Neural cell (in vitro differentiated cells): ENCODE measurements around the gene PAK2. TPM values are rescaled to one million over a fixed set of nuclear protein-coding genes. Genes with fewer than 3 reads are reported as not detected.

Experiments
- H2AFZ ChIP-seq: fragments of 200-600, 300-800 bp; sonication (generic), shearing (Covaris generic); 2 replicates; pipeline ENCODE4 v1.6.0; 2014; ENCODE audit warnings: low read depth, mild to moderate bottlenecking, antibody characterized with exemption, low read length, moderate library complexity
- H3F3A ChIP-seq: fragments of 200-600 bp; shearing (Covaris generic); 2 replicates; pipeline ENCODE4 v1.6.1; 2016; ENCODE audit warnings: mild to moderate bottlenecking, moderate library complexity, mixed read lengths, antibody characterized with exemption, low read length; ENCODE audit not compliant: insufficient read depth, poor library complexity, severe bottlenecking
- H3K27ac ChIP-seq: fragments of 200-600, 300-800 bp; sonication (generic), shearing (Covaris generic); 2 replicates; pipeline ENCODE4 v1.5.1; 2014; ENCODE audit warnings: mild to moderate bottlenecking, low read length, moderate library complexity
- H3K27me3 ChIP-seq: fragments of 300-800, 200-600 bp; sonication (generic), shearing (Covaris generic); 2 replicates; pipeline ENCODE4 v1.6.0; 2014; ENCODE audit warnings: mild to moderate bottlenecking, low read depth, low read length, moderate library complexity; ENCODE audit not compliant: insufficient read depth
- H3K36me3 ChIP-seq: fragments of 300-800, 200-600 bp; sonication (generic), shearing (Covaris generic); 2 replicates; pipeline ENCODE4 v1.5.1; 2014; ENCODE audit warnings: mild to moderate bottlenecking, antibody characterized with exemption, low read length, moderate library complexity; ENCODE audit not compliant: insufficient read depth
- H3K4me2 ChIP-seq: fragments of 300-800, 200-600 bp; sonication (generic), shearing (Covaris generic); 2 replicates; pipeline ENCODE4 v1.6.0; 2014; ENCODE audit warnings: mild to moderate bottlenecking, low read length
- H3K4me3 ChIP-seq: fragments of 300-800, 200-600 bp; sonication (generic), shearing (Covaris generic); 2 replicates; pipeline ENCODE4 v1.5.1; 2014; ENCODE audit warnings: mild to moderate bottlenecking, low read length, moderate library complexity
- H3K79me2 ChIP-seq: fragments of 200-600 bp; shearing (Covaris generic); replicated peaks from 2 replicates; pipeline ENCODE4 v1.6.0; 2014; ENCODE audit warnings: mild to moderate bottlenecking, low read length, moderate library complexity; ENCODE audit not compliant: insufficient read depth
- H3K9ac ChIP-seq: fragments of 300-800, 200-600 bp; sonication (generic), shearing (Covaris generic); 2 replicates; pipeline ENCODE4 v1.6.1; 2016; ENCODE audit warnings: mild to moderate bottlenecking, low read length, mixed read lengths
- H3K9me2 ChIP-seq: fragments of 200-600 bp; shearing (Covaris generic); 2 replicates; pipeline ENCODE4 v1.6.1; 2016; ENCODE audit warnings: mild to moderate bottlenecking, low read length, mixed read lengths; ENCODE audit not compliant: insufficient read depth
- H3K9me3 ChIP-seq: fragments of 200-600, 300-800 bp; sonication (generic), shearing (Covaris generic); 2 replicates; pipeline ENCODE4 v1.6.1; 2016; ENCODE audit warnings: mild to moderate bottlenecking, mixed run types, low read length, moderate library complexity, mixed read lengths
- H4K20me1 ChIP-seq: fragments of 200-600 bp; shearing (Covaris generic); 2 replicates; pipeline ENCODE4 v1.6.1; 2016; ENCODE audit warnings: mild to moderate bottlenecking, mixed run types; ENCODE audit not compliant: insufficient read depth
- CTCF ChIP-seq: fragments of 450-650 bp; IDR thresholded peaks from 2 replicates; pipeline ENCODE4 v1.5.1; 2014; ENCODE audit warnings: antibody characterized with exemption, mild to moderate bottlenecking, moderate library complexity; ENCODE audit not compliant: poor library complexity, severe bottlenecking
- EP300 ChIP-seq: fragments of 450-650 bp; conservative IDR thresholded peaks from 2 replicates; pipeline ENCODE4 v1.6.1; 2014; ENCODE audit warnings: antibody characterized with exemption, mild to moderate bottlenecking, moderate library complexity; ENCODE audit not compliant: poor library complexity, severe bottlenecking
- EZH2 ChIP-seq: fragments of 200-600, 300-800 bp; shearing (Covaris generic), sonication (generic); IDR thresholded peaks from 2 replicates; pipeline ENCODE4 v1.6.1; 2014; ENCODE audit warnings: antibody characterized with exemption, low read length, borderline replicate concordance, mild to moderate bottlenecking; ENCODE audit not compliant: insufficient read depth, poor library complexity, severe bottlenecking
- MXI1 ChIP-seq: fragments of 450-650 bp; conservative IDR thresholded peaks from 2 replicates; pipeline ENCODE4 v1.6.1; 2014; ENCODE audit warnings: antibody characterized with exemption, mild to moderate bottlenecking; ENCODE audit not compliant: poor library complexity, severe bottlenecking
- POLR2AphosphoS5 ChIP-seq: IDR thresholded peaks from 2 replicates; pipeline ENCODE4 v1.6.1; 2012
- RAD21 ChIP-seq: fragments of 450-650 bp; conservative IDR thresholded peaks from 2 replicates; pipeline ENCODE4 v1.6.1; 2014; ENCODE audit warnings: antibody characterized with exemption, mild to moderate bottlenecking, moderate library complexity
- REST ChIP-seq: IDR thresholded peaks from 2 replicates; pipeline ENCODE4 v1.6.1; 2012; ENCODE audit warnings: borderline replicate concordance
- SMC3 ChIP-seq: fragments of 450-650 bp; conservative IDR thresholded peaks from 2 replicates; pipeline ENCODE4 v1.6.1; 2014; ENCODE audit warnings: antibody characterized with exemption, mild to moderate bottlenecking, moderate library complexity; ENCODE audit not compliant: poor library complexity
- TAF1 ChIP-seq: IDR thresholded peaks from 2 replicates; pipeline ENCODE4 v1.6.1; 2012; ENCODE audit warnings: low read depth
- polyA plus RNA-seq: library from polyadenylated mRNA; depleted of rRNA; stranded (reverse); fragments of >200 nt; gene quantifications from 2 replicates; pipeline ENCODE4 v1.2.3, GENCODE V29; 2014

PAK2 gene
- polyA plus RNA-seq, 1 donor from 2014 or later, result 40.3 TPM

- no peak overlapping the region for H2AFZ ChIP-seq
- no peaks in the 10 kb centered on the region for H3K27me3 ChIP-seq
- H3K9me2 ChIP-seq, result no peaks in the 10 kb centered on the region
- no peaks in the 10 kb centered on the region for H4K20me1 ChIP-seq
- H3F3A ChIP-seq, result peaks cover 5% of the 10 kb centered on the region
- H3K79me2 ChIP-seq, result no peaks in the 10 kb centered on the region
- no peaks in the 10 kb centered on the region for H3K9me3 ChIP-seq
- H3K27ac ChIP-seq, result no peak overlapping the region
- no peak for TF ChIP-seq EZH2
- no peak for TF ChIP-seq TAF1
- no peak for TF ChIP-seq MXI1
- TF ChIP-seq SMC3, result no peak
- no peak for TF ChIP-seq REST
- TF ChIP-seq CTCF, result no peak
- no peak for TF ChIP-seq POLR2AphosphoS5
- no peak for TF ChIP-seq EP300
- TF ChIP-seq RAD21, result no peak
- no peak overlapping the region for H3K9ac ChIP-seq
- no peak overlapping the region for H3K4me2 ChIP-seq
- no peak overlapping the region for H3K4me3 ChIP-seq
- H3K36me3 ChIP-seq, result no peaks in the 10 kb centered on the region
These were observed 31.2 kb upstream of the PAK2 start for GRCh38 chr3:196708467-196708866.

GRCh38 chr3:196711838-196712513, 27.7 kb upstream of the PAK2 start, which contains the start of the genes CEP19 and PIGX:
Gene CEP19, minus strand, starts transcription at chr3:196712250. Its CDS starts 3,593 bp downstream, at chr3:196708657.
Gene PIGX, plus strand, starts transcription at chr3:196712377.
- peak; percentile 82 for TF ChIP-seq MXI1
- peak; percentile 48 for TF ChIP-seq SMC3
- no peak for TF ChIP-seq EZH2
- TF ChIP-seq CTCF, result no peak
- peak; percentile 51 for TF ChIP-seq EP300
- TF ChIP-seq TAF1, result peak; percentile 53
- TF ChIP-seq REST, result peak; percentile 64
- TF ChIP-seq RAD21, result peak; percentile 51
- TF ChIP-seq POLR2AphosphoS5, result peak; percentile 80
- peak within 1 kb of the TSS; percentile 86 for H2AFZ ChIP-seq

More at GRCh38 chr3:196711838-196712513, 27.7 kb upstream of the PAK2 start, which contains the start of the genes CEP19 and PIGX:
- no peaks in the 10 kb centered on the region for H3K27me3 ChIP-seq
- H3K79me2 ChIP-seq, result peaks cover 4% of the 10 kb centered on the region
- H3K9me2 ChIP-seq, result no peaks in the 10 kb centered on the region
- H3K36me3 ChIP-seq, result no peaks in the 10 kb centered on the region
- peak within 1 kb of the TSS; percentile 90 for H3K4me2 ChIP-seq
- H3K9ac ChIP-seq, result peak within 1 kb of the TSS; percentile 88
- no peaks in the 10 kb centered on the region for H4K20me1 ChIP-seq
- H3K27ac ChIP-seq, result peak within 1 kb of the TSS; percentile 88
- no peaks in the 10 kb centered on the region for H3K9me3 ChIP-seq
- H3K4me3 ChIP-seq, result peak within 1 kb of the TSS; percentile 95
- peaks cover 5% of the 10 kb centered on the region for H3F3A ChIP-seq
